ENCODE results near the gene SLC2A13. TPM values are rescaled to one million over a fixed set of nuclear protein-coding genes. Genes with fewer than 3 reads are reported as not detected.

Gene SLC2A13
- total RNA-seq, 2 donors from 2014 or later, result 3.0 TPM

DNA sequence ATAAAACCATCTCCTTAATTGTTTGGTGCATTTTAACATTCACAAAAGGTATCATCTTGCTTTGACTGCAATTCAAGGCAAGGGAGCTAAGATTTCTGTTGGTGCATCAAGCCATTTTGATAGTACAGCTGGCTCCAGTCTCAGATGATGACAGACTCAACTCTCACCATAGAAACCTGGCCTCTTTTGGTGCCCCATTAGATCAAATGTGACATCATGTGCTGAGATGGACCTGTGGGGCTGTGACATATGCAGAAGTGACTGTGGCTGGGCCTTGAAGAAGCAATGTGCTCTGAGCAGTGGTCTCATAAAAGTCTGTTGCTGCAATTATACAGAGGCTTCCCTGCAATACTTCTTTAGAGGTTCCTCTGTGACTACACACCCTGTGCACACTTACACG, 88.4 kb downstream of the SLC2A13 start:
- DNase-seq, result no peak
- Mint-ChIP-seq H3K36me3 (ENCODE audit: low read depth) (peaks cover 2% of the 10 kb centered on the region), H3K27ac (no peak overlapping the region), H3K27me3 (no peaks in the 10 kb centered on the region), H3K4me3 (no peak overlapping the region), H3K4me1 (peaks cover 3% of the 10 kb centered on the region)
- no peaks in the 10 kb centered on the region for H3K9me3 ChIP-seq (ENCODE audit: control insufficient read depth, low read length, poor library complexity, severe bottlenecking)
- no peak for ATAC-seq

DNA sequence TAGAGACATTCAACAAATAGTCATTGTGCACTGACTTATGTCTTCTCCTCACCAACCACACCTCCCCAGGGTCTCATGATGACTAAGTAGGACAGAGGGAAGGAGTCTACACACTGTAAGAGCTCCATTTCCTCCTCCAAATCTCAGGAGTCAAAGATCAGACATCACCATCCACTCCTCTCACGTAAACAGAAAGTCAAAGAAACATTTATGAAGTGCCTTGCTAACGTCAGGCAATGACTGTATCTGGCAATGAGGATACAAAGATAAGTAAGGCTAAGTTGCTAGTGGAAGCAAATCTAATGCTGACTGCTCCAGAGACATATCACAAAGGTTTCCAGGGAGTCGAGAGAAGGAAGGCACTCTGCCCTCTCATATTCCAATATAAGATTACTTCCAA, 88.9 kb downstream of the SLC2A13 start:
- DNase-seq, result no peak
- Mint-ChIP-seq H3K27me3 (no peaks in the 10 kb centered on the region), H3K27ac (no peak overlapping the region), H3K36me3 (ENCODE audit: low read depth) (peaks cover 2% of the 10 kb centered on the region), H3K4me1 (peaks cover 3% of the 10 kb centered on the region), H3K4me3 (no peak overlapping the region)
- no peak for ATAC-seq
- no peaks in the 10 kb centered on the region for H3K9me3 ChIP-seq (ENCODE audit: control insufficient read depth, low read length, poor library complexity, severe bottlenecking)

DNA sequence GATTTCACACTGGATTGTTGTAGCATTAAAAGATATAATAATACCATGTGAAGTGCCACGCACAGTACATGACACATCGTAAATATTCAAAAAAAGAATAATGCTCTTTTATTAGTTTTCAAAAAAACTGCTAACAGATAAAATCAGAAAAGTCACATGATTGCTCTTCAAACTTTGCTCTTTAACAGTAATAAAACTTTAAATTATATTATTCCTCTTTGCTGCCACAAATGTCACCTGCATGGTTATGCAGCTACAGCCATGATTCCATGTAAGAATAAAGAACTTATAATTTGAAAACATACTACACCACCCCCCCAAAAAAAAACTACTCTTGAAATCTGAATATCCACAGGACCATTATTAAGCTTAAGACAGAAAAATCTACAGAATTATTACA, 90.0 kb downstream of the SLC2A13 start:
- DNase-seq, result no peak
- no peaks in the 10 kb centered on the region for H3K9me3 ChIP-seq (ENCODE audit: control insufficient read depth, low read length, poor library complexity, severe bottlenecking)
- Mint-ChIP-seq H3K4me3 (no peak overlapping the region), H3K4me1 (peaks cover 8% of the 10 kb centered on the region), H3K27ac (no peak overlapping the region), H3K27me3 (no peaks in the 10 kb centered on the region), H3K36me3 (ENCODE audit: low read depth) (peaks cover 2% of the 10 kb centered on the region)
- no peak for ATAC-seq

DNA sequence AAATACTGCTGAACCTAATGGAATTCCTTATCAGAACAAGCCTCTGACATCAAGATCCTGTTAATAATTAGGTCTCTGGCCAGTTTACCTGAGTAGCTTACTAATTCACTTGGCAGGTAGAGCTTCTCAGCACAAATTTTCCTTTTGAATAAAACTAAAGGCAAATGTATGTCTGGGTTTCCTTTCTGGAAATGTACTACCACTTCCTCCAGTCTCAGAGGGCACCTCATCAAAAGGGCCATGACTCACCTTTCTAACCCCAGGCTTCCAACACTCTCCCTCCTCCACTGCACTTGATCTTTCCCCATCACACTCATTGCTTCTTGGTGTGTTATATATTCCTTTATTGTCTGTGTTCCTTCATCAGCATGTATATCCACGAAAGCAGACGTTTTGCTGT, 90.5 kb downstream of the SLC2A13 start:
- no peak overlapping the region for H3K27ac Mint-ChIP-seq
- no peak overlapping the region for H3K4me3 Mint-ChIP-seq
- no peaks in the 10 kb centered on the region for H3K27me3 Mint-ChIP-seq
- H3K36me3 Mint-ChIP-seq (ENCODE audit: low read depth), result peaks cover 2% of the 10 kb centered on the region
- no peak for ATAC-seq
- no peaks in the 10 kb centered on the region for H3K9me3 ChIP-seq (ENCODE audit: control insufficient read depth, low read length, poor library complexity, severe bottlenecking)
- no peak for DNase-seq
- peaks cover 8% of the 10 kb centered on the region for H3K4me1 Mint-ChIP-seq

DNA sequence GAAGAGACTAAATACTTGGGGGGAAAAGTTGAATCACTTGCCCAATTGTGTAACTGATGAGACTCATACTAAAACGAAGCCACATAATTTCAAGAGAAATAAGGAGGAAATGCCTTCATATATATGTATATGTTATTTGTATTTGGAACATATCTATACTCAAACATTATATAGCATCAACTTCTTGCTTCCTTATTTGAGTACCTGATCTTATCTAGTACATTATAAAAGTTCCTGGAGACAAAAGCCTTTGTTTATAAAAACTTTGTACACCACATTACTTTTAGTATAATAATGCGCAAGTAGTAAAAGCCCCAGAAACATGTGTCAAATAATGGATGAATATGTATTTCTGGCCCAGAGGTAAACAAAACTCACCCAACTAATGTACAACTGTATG, 92.0 kb downstream of the SLC2A13 start:
- Mint-ChIP-seq H3K4me1 (peaks cover 8% of the 10 kb centered on the region), H3K4me3 (no peak overlapping the region), H3K36me3 (ENCODE audit: low read depth) (peaks cover under 1% of the 10 kb centered on the region), H3K27ac (no peak overlapping the region), H3K27me3 (no peaks in the 10 kb centered on the region)
- ATAC-seq (no peak), DNase-seq (no peak)
- no peaks in the 10 kb centered on the region for H3K9me3 ChIP-seq (ENCODE audit: control insufficient read depth, low read length, poor library complexity, severe bottlenecking)

DNA sequence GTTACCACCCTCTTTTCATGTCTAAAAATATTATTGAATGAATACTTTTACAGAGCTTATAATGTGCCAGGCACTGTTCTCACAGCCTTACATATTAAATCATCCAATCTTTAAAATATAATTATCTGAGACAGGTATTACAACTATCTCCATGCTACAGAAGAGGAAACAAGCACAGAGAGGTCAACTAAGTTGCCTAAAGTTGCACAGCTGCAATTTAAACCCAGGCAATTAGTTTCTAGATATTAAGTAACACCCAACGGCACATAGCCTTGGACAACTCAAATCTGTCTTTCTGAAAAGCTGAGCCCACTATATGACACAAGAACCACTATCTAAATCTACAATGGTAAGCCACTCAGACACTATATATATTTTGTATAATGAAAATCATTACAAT, 92.6 kb downstream of the SLC2A13 start:
- ATAC-seq, result no peak
- no peak for DNase-seq
- peaks cover 8% of the 10 kb centered on the region for H3K4me1 Mint-ChIP-seq
- no peaks in the 10 kb centered on the region for H3K27me3 Mint-ChIP-seq
- H3K27ac Mint-ChIP-seq, result no peak overlapping the region
- H3K36me3 Mint-ChIP-seq (ENCODE audit: low read depth), result no peaks in the 10 kb centered on the region
- H3K4me3 Mint-ChIP-seq, result no peak overlapping the region
- no peaks in the 10 kb centered on the region for H3K9me3 ChIP-seq (ENCODE audit: control insufficient read depth, low read length, poor library complexity, severe bottlenecking)

DNA sequence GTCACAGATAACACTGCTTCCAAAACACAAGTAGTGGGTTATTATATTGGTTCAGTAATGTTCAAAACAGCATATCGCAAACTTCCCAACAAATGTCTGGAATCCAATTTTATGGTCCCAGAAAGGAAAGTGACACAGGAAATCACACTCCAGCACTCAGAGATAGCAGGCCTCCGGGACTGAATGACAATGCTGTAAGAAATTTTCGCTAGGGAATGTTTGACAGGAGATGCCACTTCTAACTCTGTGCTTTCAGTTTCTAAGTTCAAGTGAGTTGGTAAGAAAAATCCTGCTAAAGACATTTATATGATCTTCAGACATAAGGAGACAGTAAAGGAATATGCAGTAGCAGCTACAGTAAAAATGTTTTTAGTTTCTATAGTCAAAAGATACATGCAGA, 93.2 kb downstream of the SLC2A13 start:
- no peak for ATAC-seq
- Mint-ChIP-seq H3K27ac (no peak overlapping the region), H3K27me3 (no peaks in the 10 kb centered on the region), H3K4me3 (no peak overlapping the region), H3K36me3 (ENCODE audit: low read depth) (no peaks in the 10 kb centered on the region), H3K4me1 (peaks cover 8% of the 10 kb centered on the region)
- no peaks in the 10 kb centered on the region for H3K9me3 ChIP-seq (ENCODE audit: control insufficient read depth, low read length, poor library complexity, severe bottlenecking)
- DNase-seq, result no peak

DNA sequence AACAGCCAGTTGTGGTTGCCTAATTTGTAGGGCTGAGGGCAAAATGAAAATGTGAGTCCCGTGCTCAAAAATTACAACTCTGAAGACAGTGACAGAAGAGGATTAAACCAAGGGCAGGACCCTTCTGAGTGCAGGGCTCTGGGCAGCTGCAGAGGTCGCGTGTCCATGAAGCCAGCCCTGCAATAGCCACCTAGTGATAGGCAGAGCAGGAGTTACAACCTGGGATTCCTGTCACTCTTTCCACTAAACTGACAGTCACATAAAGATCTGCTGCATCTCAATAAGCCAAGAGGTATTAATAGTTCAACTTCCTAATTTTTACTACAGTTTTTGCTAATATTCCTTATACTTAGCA, 94.1 kb downstream of the SLC2A13 start:
- H3K27me3 Mint-ChIP-seq, result no peaks in the 10 kb centered on the region
- H3K4me3 Mint-ChIP-seq, result peak overlapping the region; percentile 77
- no peaks in the 10 kb centered on the region for H3K36me3 Mint-ChIP-seq (ENCODE audit: low read depth)
- H3K27ac Mint-ChIP-seq, result peak overlapping the region; percentile 60
- ATAC-seq (no peak), DNase-seq (no peak)
- H3K9me3 ChIP-seq (ENCODE audit: control insufficient read depth, low read length, poor library complexity, severe bottlenecking), result no peaks in the 10 kb centered on the region
- H3K4me1 Mint-ChIP-seq, result peaks cover 8% of the 10 kb centered on the region

DNA sequence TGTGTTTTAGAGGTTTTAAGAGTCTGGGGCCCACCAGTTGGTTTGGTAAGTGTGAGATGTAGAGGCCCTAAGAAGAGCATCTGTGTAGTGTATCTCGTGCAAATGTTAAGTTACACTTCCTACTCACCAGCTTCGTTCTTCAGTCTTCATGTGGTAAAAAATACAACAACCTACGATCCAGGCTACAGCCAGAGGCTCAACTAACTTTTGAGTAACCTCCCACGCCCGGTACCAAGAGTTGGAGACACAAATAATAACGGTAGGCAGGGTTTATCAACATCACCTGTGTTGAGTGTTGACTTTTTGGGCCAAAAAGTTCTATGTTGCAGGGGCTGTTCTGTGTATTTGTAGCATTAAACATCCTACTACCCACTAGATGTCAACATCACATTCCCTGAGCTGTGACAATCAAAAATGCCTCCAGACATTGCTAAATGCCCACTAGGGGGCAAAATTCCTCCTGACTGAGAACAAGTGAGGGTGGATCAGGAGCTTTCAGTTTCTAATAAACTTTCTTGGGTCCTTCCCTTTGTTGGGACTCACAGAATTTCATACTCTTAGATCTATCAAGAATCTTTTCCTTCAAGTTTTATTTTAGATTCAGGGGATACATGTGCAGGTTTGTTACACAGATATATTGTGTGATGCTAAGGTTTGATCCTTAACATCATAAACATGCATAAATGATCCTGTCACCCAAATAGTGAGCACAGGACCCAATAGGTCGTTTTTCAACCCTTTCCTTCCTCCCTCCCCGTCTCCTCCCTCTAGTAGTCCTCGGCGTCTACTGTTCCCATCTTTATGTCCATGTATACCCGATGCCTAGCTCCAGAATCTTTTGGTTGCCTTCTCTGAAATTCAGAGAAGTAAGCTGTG, 94.7 kb downstream of the SLC2A13 start:
- Mint-ChIP-seq H3K36me3 (ENCODE audit: low read depth) (no peaks in the 10 kb centered on the region), H3K27ac (peak overlapping the region; percentile 60), H3K4me1 (peaks cover 8% of the 10 kb centered on the region), H3K4me3 (peak overlapping the region; percentile 77), H3K27me3 (no peaks in the 10 kb centered on the region)
- H3K9me3 ChIP-seq (ENCODE audit: control insufficient read depth, low read length, poor library complexity, severe bottlenecking), result no peaks in the 10 kb centered on the region
- ATAC-seq, result peak; percentile 95
- DNase-seq, result peak in 1 of 3 donors; percentile 32

DNA sequence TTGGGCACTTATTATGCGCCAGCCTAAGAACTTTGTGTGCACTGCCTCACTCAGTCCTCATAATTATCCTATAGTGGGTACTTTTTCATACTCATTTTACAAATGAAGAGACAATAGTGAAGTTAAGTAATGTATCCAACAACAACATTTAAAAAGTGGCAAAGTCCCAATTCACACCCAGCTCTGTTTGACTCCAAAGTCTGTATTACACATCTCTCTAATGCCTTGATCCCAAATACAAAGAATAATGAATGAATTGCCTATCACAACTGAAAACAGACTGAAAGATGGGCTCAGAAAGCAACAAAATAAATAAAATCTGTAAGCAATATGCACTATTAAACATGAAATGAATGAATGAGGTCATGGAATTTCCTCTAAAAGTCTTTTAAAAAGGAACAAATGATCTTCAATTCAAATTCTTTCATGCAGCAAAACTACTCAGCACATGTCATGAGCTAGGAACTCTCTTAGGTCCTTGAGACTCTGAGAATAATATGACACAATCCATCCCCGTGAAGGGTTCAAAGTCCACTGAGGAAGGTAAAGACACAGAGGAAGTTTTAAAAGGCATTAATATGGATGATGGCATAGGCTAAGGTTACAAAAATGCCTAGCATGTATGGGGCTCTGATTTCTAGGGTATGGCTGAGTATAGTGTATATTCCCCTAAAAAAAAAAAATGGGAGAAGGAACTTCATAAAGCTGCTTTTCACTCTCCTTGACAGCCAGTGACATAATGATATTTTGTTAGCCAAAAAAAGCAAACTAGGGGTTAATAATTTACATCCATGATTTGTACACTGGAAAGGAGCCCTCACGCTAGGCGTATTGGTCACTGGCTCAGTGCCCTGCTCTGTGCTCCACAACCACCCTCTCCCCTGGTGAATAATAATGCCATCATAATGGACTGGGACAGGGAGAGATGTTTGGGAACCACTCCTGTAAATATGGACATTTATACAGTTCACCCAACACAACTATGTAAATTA, 103.4 kb downstream of the SLC2A13 start:
- no peaks in the 10 kb centered on the region for H3K9me3 ChIP-seq (ENCODE audit: control insufficient read depth, low read length, poor library complexity, severe bottlenecking)
- ATAC-seq, result no peak
- no peak overlapping the region for H3K4me3 Mint-ChIP-seq
- DNase-seq, result no peak
- H3K36me3 Mint-ChIP-seq (ENCODE audit: low read depth), result no peaks in the 10 kb centered on the region
- H3K4me1 Mint-ChIP-seq, result no peaks in the 10 kb centered on the region
- no peaks in the 10 kb centered on the region for H3K27me3 Mint-ChIP-seq
- H3K27ac Mint-ChIP-seq, result no peak overlapping the region

DNA sequence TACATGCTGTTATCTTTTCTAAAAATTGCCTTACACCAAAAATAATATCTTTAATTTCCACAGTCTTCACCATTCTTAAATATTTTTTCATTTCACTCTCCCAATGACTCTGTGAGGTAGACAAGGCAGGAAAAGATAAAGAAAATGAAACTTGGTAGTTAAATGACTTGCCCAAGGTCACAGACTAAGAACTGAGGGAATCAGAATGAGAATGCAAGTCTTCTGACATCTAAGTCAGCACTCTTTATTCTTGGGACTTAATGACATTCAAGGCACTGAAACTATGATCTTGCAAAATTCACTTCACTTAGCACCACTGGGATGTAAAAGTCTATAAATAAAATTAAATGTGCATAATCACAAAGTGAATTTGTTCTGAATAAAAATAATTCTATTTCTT, 104.5 kb downstream of the SLC2A13 start:
- Mint-ChIP-seq H3K4me3 (no peak overlapping the region), H3K4me1 (no peaks in the 10 kb centered on the region), H3K27me3 (no peaks in the 10 kb centered on the region), H3K27ac (no peak overlapping the region), H3K36me3 (ENCODE audit: low read depth) (no peaks in the 10 kb centered on the region)
- ATAC-seq (no peak), DNase-seq (no peak)
- no peaks in the 10 kb centered on the region for H3K9me3 ChIP-seq (ENCODE audit: control insufficient read depth, low read length, poor library complexity, severe bottlenecking)

DNA sequence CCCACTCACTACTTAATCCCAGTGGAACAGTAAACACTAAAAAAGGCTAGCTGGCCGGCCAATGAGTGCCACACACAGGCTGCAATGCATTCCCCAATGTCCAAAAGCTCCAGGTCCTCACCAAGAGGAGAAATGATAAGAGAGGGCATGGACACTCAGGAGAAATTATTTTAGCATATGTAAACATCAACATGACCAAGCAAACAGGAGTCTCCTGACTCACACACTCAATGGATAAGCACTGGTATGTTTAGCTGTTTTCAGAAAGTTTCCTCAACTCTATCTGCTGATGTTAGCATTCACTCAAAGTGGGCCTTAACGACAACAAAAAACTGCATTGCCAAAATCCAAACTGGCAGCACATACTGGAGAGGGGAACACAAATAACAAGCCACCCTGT, 105.0 kb downstream of the SLC2A13 start:
- no peaks in the 10 kb centered on the region for H3K9me3 ChIP-seq (ENCODE audit: control insufficient read depth, low read length, poor library complexity, severe bottlenecking)
- H3K27ac Mint-ChIP-seq, result no peak overlapping the region
- H3K36me3 Mint-ChIP-seq (ENCODE audit: low read depth), result no peaks in the 10 kb centered on the region
- no peak overlapping the region for H3K4me3 Mint-ChIP-seq
- DNase-seq (no peak), ATAC-seq (no peak)
- no peaks in the 10 kb centered on the region for H3K27me3 Mint-ChIP-seq
- H3K4me1 Mint-ChIP-seq, result no peaks in the 10 kb centered on the region

DNA sequence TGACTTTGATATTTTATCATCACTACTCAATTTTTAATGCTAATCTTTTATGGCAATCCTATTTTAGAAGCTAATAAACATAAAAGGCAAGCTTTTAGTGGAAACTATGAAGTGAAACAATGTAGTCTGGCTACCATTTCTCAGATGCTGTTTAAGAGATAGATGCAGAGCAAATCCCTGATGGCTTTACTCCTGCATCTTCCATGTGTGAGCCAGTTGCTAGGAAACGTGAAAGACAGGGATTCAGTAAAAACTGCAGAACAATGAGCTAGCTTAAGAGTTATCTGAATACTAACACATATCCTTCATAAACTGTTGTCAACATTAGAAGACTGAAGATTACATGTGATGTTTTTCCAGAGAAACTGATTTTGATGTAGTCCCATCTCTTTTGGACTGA, 112.6 kb downstream of the SLC2A13 start:
- DNase-seq (no peak), ATAC-seq (no peak)
- Mint-ChIP-seq H3K4me1 (peaks cover 2% of the 10 kb centered on the region), H3K4me3 (no peak overlapping the region), H3K27ac (no peak overlapping the region), H3K27me3 (no peaks in the 10 kb centered on the region), H3K36me3 (ENCODE audit: low read depth) (no peaks in the 10 kb centered on the region)
- no peaks in the 10 kb centered on the region for H3K9me3 ChIP-seq (ENCODE audit: control insufficient read depth, low read length, poor library complexity, severe bottlenecking)

Measured in T-helper 17 cell (primary cell).